DLD1 (cell line): ENCODE results near the gene MOCS3.
"Not testable (repeated sequence)": the region's sequence is repeated elsewhere in the genome, so short reads cannot be mapped to it uniquely, and the experiment has no call there.

Experiments used
- in situ Hi-C: cut with HindIII; loops from 2 replicates; pipeline ENCODE4 v1.10.0; 2017; ENCODE audit warnings: low sequenced_read_pairs

Gene MOCS3

GRCh38 chr20:50932016-50932485, 26.6 kb upstream of the MOCS3 start:
- in situ Hi-C loops: no loop called here

- in situ Hi-C loops: no loop called here
Observed at GRCh38 chr20:50932691-50933280, 25.8 kb upstream of the MOCS3 start.

GRCh38 chr20:50933589-50933988, 25.0 kb upstream of the MOCS3 start:
- in situ Hi-C loops: no loop called here

- in situ Hi-C loops: no loop called here
Observed at GRCh38 chr20:50943069-50943468, 15.5 kb upstream of the MOCS3 start.

GRCh38 chr20:50948132-50948785, 10.4 kb upstream of the MOCS3 start:
- in situ Hi-C loops: no loop called here

GRCh38 chr20:50953196-50953595, 5.4 kb upstream of the MOCS3 start:
- in situ Hi-C loops: no loop called here

GRCh38 chr20:50953821-50954220, 4.8 kb upstream of the MOCS3 start:
- in situ Hi-C loops: no loop called here

GRCh38 chr20:50957276-50957675, 1.3 kb upstream of the MOCS3 start:
- in situ Hi-C loops: no loop called here

GRCh38 chr20:50957798-50958614, 612 bp upstream of the MOCS3 start, which contains the start of gene DPM1:
Gene DPM1, minus strand, starts transcription at chr20:50958532. Its CDS starts 9 bp downstream, at chr20:50958523.
- in situ Hi-C loops: no loop called here

- in situ Hi-C loops: no loop called here
Observed at GRCh38 chr20:50959543-50960126, 1.0 kb downstream of the MOCS3 start.

GRCh38 chr20:50967586-50967985, 9.0 kb downstream of the MOCS3 start:
- in situ Hi-C loops: no loop called here

- in situ Hi-C loops: no loop called here
Observed at GRCh38 chr20:50968289-50968688, 9.7 kb downstream of the MOCS3 start.

- in situ Hi-C loops: no loop called here
Observed at GRCh38 chr20:50969435-50969834, 10.8 kb downstream of the MOCS3 start.

GRCh38 chr20:50969912-50970311, 11.3 kb downstream of the MOCS3 start:
- in situ Hi-C loops: no loop called here

GRCh38 chr20:50975701-50976330, 17.2 kb downstream of the MOCS3 start:
- in situ Hi-C loops: no loop called here

GRCh38 chr20:50977066-50978021, 18.7 kb downstream of the MOCS3 start:
- in situ Hi-C loops: no loop called here

GRCh38 chr20:50978533-50978932, 19.9 kb downstream of the MOCS3 start:
- in situ Hi-C loops: not testable (repeated sequence)

- in situ Hi-C loops: no loop called here
Observed at GRCh38 chr20:50980071-50980681, 21.6 kb downstream of the MOCS3 start.
